ENCODE measurements around the gene CHID1.

DNA sequence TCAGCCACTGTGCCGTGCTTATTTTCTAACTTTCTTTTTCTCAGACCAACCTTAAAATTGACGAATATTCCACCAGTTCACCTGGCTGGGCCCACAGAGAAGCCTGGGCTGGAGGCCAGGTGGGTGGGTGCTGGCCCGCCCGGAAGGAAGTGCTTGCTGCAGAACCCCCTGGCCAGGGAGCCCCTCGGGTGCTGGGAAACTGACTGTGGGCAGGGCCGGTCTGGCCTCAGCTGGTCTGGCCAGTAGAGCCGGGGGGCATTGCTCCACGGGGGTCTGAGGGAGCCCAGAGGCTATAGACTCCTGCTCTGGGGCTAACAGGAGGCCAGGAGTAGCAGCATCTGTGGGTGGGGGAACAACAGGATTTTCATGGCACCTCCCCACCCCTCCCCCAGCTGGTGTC lies 6.8 kb upstream of the CHID1 start:
- TF ChIP-seq GTF2F1 (IDR thresholded peaks at IDR 0.05; ENCODE audit: borderline replicate concordance, low read depth, low read length) (no peak), RNF2 (IDR thresholded peaks at IDR 0.05; ENCODE audit: borderline replicate concordance, low read depth, low read length, missing control alignments, poor library complexity, severe bottlenecking) (no peak), TEAD4 (IDR thresholded peaks at IDR 0.05; ENCODE audit: low read depth, low read length) (no peak), SP1 (IDR thresholded peaks at IDR 0.05; ENCODE audit: low read depth, low read length) (no peak), POLR2AphosphoS5 (IDR thresholded peaks at IDR 0.05; ENCODE audit: low read depth, low read length) (no peak), EP300 (IDR thresholded peaks at IDR 0.05; ENCODE audit: borderline replicate concordance in 1 of 2, low read depth in 2 of 2, low read length in 2 of 2) (no peak), POLR2A (IDR thresholded peaks at IDR 0.05; ENCODE audit: control extremely low read depth in 1 of 2, low read depth in 2 of 2, low read length in 2 of 2) (no peak)
- TF ChIP-seq, protein P1, sequence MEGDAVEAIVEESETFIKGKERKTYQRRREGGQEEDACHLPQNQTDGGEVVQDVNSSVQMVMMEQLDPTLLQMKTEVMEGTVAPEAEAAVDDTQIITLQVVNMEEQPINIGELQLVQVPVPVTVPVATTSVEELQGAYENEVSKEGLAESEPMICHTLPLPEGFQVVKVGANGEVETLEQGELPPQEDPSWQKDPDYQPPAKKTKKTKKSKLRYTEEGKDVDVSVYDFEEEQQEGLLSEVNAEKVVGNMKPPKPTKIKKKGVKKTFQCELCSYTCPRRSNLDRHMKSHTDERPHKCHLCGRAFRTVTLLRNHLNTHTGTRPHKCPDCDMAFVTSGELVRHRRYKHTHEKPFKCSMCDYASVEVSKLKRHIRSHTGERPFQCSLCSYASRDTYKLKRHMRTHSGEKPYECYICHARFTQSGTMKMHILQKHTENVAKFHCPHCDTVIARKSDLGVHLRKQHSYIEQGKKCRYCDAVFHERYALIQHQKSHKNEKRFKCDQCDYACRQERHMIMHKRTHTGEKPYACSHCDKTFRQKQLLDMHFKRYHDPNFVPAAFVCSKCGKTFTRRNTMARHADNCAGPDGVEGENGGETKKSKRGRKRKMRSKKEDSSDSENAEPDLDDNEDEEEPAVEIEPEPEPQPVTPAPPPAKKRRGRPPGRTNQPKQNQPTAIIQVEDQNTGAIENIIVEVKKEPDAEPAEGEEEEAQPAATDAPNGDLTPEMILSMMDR (IDR thresholded peaks at IDR 0.05; ENCODE audit: control extremely low read depth in 1 of 3, insufficient read depth in 1 of 3, low read depth in 1 of 3, low read length in 3 of 3): no peak
